NCI-H345 treated with DMSO at 0.1 percent for 48 hours (cell line): ENCODE measurements around the gene WHRN.
A peak's percentile ranks its signal among the peaks of the same experiment; 100 is the strongest.

ENCODE experiments used
- DNase-seq: peaks from one replicate; lab custom pipeline; 2025; ENCODE audit not compliant: unreplicated experiment; lab: John Stamatoyannopoulos, UW

WHRN gene

DNA sequence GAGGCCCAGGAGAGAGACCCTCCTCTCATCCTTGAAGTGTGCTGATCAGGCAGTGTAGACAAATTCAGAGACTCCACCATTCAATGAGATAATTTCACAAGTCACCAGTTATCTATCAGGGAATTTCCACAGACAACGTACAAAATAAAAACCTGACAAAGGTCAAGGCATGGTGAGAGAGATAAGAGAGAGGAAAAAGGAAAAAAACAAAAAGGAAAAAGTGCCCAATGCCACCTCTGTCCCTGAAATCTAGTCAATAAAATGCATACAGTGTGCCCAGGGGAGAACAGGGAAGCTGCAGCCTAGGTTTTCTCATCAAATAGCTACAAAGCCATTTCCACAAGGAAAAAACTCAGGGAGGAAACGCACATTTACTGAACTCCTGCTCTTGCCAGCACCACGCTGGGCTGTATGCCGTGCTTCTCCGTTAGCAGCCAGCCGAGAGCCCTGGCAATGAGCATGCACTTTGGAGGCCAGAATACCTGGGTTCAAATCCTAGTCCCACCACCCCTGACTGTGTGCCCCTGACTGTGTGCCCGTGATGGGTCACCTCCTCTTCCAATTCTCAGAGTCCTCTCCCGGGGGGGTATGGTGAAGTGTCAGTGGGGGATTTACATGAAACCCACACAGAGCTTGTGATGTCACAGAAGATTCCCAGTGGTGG is 11.6 kb downstream of the WHRN start:
- DNase-seq, result no peak

DNA sequence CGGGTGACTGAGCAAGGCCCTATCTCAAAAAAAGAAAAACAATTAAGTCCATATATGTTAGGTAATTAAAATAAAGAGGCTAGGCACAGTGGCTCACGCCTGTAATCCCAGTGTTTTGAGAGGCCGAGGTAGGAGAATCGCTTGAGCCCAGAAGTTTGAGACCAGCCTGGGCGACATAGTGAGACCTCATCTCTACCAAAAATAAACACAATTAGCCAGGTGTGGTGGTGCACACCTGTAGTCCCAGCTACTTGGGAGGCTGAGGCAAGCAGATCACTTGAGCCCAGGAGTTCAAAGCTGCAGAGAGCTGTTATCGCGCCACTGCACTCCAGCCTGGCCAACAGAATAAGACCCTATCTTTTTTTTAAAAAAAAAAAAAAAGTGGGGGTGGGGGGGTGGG is 12.3 kb downstream of the WHRN start:
- DNase-seq, result no peak

DNA sequence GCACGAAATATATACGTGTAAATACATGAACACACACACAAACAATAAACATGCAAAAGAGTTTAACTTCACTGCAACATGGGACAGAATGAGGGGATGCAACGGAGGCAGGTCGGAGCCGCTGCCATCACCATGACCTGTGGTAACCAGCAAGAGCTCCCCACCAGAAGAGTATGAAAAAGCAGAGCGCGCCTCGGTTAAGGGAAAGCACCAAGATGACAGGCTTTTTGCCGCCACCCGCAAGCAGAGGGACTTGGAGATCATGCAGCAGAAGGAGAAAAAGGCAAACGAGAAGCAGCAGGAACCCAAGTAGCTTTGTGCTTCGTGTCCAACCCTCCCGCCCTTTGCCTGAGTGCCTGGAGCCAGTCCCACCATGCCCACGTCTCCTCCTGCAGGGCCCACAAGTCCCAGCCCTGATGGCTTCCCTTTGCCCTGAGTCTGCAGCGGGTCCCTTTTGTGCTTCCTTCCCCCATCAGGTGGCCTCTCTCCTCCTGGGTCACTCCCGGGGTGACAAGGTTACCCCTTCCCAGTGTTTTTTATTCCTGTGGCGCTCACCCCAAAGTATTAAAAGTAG is 13.8 kb downstream of the WHRN start:
- no peak for DNase-seq

DNA sequence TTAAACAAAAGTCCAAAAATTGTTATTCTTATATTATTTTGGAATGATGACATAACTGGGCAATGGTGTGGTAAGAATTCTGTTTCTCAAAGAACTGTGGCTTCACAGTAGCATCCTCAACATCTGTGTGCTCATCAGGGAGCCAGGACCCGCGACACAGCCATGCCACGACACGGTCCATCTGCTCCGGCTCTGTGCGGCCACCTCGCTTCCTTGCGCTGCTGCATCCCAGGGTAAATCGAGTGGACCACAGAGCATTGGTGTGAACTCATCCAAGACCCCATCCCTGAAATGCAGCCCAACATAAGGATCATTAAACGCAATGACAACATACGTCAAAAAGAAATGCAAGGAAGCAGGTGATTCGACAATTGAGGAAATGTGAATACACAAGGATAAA is 15.3 kb downstream of the WHRN start:
- no peak for DNase-seq

DNA sequence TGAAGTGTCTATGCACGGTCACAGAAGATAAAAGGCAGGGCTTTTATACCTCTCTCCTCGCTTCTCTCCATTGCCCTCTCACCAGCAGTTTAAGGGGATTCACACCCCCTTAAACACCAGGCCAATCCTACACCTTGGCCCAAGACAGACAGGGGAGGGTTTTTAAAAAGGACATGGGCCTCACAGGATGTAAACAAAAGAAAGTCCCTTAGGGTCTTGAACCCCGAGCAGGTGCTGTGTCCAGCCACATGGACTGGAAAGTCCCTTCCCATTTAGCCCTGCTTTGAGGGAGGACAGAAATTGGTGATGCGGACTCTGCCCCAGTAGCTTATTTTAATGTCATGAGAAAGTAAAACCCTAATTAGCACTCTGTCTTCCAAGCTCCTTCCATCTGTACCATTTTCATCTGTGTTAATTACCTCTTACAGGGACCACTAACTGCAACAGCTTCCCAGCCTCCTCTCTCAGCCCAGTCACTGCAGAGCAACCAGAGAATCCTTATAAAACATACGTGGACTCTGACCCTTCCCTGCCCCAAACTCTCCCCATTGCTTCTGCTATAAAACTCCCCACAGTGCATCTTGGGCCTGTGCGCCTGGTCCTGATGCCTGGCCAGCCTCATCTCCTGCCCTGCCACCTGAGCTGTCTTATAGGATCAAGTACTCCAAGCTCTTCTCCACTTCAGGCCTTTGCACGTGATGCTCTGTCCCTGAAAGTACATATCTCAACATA is 16.7 kb downstream of the WHRN start:
- no peak for DNase-seq

DNA sequence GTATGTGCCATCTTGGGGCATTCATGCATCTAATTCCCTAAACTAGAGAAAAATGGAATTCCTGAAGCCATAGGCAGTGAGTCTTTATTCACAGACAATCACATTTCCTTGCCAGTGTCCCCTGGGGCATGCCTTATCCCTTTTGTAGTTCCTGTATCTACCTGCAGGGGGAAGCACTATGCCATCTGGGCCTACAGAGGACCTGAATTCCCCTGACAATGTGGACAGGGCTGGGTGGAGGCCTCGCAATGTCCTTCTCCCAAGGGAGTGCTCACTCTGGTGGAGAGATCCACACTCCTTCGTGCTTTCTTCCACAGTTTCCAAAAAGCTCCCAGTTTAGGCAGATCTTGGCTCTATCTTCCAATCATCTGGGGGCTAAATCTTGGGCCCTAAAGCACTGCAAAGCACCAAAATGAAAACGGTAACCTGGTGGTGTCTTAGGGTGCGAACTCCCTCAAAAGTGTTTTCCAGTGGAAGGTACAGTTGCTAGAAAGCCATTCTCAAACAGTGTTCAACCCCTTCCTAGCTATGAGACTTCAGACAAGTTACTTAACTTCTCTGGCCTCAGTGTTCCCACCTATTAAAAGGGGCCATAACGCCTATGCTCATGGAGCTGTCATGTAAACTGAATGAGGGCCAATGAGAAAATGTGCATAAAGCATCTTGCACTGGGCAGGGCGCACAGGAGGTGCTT is 17.5 kb downstream of the WHRN start:
- peak; percentile 30 for DNase-seq

DNA sequence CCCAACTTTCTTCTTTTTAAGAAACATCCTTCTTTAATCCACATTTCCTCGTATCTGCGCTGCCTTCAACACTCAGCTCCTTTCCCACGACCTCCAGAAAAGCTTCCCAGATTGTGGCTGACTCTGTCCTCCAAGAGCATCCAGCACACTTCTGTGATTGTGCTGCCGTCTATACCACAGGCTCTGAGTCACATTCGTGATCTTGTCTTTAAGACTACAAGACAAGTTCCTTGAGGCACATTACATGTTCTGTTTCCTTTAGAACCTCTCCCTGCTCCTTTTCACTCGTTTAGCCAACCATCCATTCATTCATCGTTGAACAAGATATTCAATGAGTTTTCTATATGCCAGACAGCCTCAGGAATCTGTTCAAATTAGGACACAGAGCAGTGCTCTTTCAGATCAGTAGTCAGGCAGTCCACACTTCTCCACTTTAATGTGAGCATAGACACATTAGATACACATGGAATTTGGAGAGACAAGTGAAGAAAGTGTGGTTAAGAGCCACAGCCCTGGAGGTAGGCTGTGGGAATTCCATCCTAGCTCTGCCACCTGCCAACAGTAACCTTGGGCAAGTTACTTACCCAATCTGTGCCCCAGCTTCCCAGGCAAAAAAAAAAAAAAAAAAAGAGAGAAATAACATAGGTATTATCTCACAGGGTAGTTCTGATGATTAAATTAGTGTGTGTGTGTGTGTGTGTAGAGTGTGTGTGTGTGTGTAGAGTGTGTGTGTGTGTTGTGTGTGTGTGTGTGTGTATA is 18.9 kb downstream of the WHRN start:
- DNase-seq, result no peak

DNA sequence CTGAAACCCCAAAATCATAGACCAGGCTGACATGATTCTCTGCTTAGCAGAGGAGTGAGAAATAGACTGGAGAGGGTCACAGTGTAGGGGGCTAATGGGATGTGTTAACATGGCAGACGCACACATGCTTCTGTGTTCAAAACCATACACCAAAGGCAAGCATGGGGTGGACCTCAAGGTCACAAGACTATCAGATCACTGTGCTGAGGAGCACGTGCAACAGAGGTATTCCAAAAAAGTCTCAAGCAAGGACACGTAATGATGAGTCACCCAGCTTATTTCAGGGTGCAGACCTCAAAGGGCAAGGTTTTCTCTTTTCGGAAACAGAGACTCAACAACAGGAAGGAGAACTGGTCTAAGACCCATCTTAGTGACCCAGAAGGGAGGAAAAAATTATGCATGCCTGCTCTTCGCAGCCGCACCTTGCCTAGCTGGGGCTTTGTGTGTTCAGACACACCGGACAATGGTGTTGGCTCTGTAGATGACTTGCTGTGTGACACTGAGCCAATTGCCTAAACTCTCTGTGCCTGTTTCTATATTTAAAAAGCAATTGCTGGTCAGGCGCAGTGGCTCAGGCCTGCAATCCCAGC is 20.3 kb downstream of the WHRN start:
- DNase-seq, result no peak

DNA sequence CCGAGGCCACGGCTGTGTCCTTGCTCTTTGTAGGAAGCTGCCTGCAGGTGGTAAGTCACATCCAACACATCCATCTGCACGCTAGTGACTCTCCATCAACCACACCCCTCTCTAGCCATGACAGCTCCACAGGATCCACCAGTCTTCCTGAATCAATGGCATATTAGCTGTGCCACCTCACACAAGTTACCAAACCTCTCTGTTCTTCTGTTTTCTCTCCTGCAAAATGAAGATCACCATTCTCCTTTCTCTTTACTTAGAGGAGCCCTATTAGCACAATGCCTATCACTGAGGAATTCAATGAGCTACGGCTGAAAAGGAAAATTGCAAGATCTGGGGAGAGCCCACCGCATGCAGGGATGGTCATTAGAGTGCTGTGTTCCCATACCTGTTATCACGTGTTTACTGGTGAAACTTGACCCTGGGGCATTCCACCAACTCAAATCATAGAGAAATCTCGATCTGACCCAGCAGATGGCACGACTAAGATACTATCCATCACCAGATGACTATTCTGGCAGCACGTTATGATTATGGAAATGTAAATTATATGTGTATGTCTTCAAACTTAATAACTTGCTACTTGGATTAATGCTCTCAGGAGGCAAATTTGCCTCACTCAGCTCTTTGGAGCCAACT is 20.9 kb downstream of the WHRN start:
- no peak for DNase-seq

DNA sequence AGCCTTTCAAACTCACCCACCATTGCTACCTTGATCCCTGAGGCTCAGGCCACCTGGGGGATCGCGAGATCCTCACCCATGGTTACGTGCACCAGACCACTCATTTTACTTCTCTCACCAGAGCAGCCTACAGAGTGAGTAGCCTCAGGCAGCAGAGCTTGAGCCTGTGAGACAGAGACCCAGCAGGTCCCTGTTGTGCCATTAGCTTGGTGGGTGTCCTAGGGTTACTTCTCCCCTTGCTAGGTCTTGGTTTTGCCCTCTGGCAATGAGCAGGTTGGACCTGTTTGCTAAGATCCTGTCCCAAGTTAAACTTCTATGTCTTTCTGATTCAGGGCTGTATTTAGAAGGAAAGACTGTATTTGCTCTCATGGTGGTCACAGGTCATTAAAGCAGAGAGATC is 21.8 kb downstream of the WHRN start:
- DNase-seq, result no peak

DNA sequence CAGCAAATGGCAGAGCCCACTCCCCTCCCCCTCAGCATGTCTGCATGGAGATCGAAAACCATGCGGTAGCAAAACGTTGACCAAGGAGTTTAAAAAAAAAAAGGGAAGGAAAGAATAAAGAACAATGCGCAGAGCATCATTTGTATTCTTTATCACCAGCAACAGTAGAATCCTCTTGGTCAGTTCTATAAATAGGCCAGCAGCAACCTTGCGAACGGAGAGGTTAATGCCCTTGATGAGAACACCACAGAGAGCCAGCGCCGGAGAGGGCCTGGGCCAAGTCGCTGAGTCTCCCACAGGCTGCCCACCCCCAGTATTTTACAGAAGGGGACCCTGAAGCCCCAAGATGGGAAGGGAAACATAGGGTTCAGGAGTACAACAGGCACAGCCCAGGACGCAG is 22.7 kb downstream of the WHRN start:
- DNase-seq, result no peak

DNA sequence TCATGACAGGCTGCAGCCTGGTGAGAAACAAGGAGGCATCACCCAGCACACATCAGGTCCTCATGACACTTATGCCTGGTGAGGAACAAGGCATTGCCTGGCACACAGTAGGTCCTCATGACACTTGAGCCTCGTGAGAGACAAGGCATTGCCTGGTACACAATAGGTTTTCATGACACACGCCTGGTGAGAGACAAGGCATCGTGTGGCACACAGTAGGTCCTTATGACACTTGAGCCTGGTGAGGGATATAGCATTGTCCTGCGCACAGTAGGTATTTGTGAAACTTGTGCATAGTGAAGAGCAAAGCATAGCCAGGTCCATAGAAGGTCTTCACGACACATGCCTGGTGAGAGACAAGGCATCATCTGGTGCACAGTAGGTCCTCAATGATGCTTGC is 23.5 kb downstream of the WHRN start:
- no peak for DNase-seq

DNA sequence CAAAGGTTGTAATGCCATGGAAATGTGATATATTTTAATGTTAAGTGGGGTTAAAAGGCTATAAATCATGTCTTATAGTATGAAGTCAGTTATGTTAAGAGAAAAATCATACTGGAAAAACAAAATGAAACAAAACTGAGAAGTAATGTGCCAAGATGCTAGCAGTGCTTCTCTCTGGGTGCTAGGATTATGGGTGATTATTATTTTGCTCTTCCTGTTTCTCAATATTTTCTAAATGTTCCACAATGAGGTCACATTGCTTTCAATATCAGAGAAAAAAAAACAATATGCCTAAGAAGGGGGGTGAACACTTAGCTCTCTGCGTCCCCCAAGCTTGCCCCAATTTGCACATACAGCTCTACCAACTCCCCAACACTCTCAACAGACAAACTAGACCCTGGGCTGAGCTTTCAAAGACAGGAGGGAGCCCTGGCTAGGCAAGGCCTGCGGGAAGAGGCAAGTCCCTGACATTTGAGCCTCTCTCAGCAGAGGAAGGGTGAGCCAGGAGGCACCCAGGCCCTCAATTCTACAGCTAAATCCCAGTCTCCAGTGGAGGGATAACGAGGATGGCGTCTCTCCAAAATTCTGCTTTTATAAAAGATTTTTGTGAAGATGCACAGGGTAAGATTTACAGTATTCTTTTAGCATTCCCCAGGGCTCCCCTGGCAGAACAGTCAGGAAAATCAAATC is 24.4 kb downstream of the WHRN start:
- no peak for DNase-seq

DNA sequence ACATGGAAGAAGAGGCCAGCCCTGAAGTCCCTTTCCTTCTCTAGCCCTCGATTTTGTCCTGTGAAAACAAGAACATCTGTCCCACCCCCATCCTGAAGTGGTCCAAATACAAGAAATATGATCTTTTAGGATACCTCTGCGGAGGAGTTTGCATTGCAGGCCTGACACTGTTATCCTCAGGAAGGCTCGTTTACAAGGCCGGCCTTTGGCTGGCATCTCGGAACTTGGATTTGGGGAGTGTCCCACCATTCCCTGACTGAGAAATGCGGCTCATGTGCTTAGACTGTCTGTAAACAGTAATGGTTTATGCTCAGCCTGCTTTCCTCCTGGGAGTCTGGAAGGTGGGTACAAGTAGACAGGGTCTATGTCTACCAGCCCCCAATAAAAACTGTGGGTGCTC is 26.4 kb downstream of the WHRN start:
- no peak for DNase-seq

DNA sequence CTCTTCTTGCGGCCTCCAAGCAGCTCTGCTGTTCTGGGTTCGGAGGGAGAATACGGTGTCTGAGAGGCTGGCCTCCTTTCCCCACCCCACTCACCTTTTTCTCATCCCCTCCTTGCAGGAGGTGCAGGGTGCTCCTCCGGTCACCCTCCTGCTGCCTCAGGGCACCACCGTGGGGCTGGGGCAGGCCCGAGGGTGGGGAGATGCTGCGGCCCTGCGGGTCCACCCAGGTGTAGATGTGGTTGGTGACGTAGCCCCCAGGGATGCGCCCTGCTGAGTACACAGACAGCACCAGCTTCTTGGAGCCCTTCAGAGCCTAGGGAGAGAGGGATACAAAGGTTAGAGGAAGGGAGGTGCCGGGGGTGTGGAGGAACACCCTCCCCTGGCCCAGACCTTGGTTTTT is 26.8 kb downstream of the WHRN start:
- no peak for DNase-seq

DNA sequence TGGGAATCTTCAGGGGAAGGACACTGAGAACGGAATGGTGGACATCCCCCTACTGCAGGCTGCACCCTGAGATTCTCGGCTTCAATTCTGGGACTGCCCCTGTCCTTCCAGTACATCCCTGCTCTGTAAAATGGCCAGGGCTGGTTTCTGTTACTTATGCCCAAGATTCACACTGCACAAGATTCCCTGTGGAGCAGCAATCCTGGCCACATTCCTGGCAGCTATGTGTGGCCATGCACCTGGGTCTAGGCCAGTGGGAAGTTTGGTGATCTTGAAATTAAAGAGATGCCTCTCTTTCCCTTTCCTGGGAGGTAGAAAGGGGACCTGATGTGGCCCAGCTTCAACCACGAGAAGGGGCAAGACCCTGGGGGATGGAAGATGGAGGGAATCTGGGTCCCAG is 27.6 kb downstream of the WHRN start:
- no peak for DNase-seq

DNA sequence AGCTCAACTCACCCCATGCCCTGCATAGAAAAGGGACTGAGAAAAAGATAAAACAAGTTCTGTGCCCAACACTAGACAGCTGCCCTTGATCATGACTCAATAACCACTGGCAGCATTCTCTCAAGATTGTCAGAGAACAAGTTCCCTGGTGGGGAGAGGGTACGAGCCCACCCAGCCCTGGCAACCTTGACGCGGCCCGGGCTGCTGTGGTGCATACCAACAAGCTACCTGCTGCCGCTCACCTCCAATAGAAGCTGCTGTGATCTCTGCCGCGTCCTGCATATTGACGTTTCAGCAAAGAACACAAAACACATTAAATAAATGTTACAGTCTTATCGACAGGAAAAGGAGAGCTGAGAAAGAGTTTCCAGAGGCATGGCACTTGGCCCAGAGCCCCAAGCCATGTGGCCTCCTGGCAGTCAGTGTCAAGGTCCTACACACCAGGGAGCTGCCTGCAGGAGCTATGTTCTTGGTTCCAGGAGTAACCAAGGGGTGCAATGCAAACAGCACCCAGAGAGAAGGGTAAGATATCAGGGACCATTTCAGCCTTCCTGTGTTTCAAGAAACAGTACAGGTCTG is 28.3 kb downstream of the WHRN start:
- DNase-seq, result no peak

DNA sequence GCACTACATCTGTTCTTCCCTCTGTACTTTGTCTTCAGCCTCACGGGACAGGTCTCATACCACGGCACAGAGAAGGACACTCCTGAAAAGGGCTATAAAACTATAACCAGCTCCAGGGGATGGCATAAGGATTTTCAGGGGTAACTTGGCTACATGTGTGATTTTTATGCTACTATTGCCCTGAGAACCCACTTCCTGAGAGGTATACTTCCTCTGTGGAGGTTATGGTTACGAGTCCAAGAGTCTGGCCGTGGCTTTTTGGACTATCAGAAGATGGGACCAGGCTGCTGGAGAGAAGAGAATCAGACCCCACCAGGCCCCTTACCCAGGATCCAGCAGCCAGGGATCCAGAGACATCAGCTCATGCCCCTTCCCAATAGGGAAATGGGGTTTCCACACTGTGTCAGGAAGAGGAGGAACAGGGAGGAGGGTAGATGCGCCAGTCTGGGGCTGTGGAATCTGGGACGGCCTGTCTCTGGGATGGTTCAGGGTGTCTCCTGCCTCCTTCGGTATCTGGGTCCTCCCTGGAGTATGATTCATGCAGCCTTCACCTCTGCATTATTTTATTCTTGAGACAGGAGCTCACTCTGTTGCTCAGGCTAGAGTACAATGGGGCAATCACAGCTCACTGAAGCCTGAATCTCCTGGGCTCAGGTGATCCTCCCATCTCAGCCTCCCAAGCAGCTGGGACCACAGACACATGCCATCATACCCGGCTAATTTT is 29.7 kb downstream of the WHRN start:
- no peak for DNase-seq

DNA sequence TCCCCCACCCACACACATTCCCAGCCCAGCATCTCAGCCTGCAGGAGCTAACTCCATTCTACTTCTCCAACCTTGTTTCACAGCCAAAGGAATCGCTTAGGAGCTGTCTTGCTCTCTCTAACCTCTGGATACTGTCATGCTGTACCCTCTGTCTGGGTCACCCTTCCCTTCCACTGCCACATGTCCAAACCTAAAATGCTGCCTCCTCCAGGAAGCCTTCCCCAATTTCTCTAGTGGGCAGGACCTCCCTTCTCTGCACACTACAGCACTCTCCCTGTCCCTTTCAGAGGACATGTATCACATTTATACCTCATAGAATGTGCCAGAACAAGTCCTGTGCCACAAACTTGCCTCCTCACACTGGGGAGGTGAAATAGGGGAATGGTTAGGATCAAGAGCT is 30.8 kb downstream of the WHRN start:
- DNase-seq, result no peak
